K562 treated with DMSO at 1 percent for 24 hours (cell line): ENCODE data around the gene GTF2A2. TPM values are rescaled to one million over a fixed set of nuclear protein-coding genes. Genes with fewer than 3 reads are reported as not detected.

ENCODE experiments used
- total RNA-seq: library from RNA; unstranded; fragments of 300-600 nt; gene quantifications from 2 replicates; pipeline ENCODE4 v1.2.3, GENCODE V29; 2022; ENCODE audit warnings: low read depth; ENCODE audit not compliant: insufficient read depth

GTF2A2 gene
- 70.9 and 74.3 TPM in 2 replicates for total RNA-seq

GRCh38 chr15:59656897-59657634 is at the start of gene GTF2A2:
GTF2A2 (minus strand) TSS chr15:59657515; CDS start chr15:59652277, 5,238 bp downstream.

GRCh38 chr15:59688782-59689625 is 31.7 kb upstream of the GTF2A2 start, which contains the start of gene BNIP2:
BNIP2 (minus strand) TSS chr15:59689320; CDS start chr15:59682457, 6,863 bp downstream.

GRCh38 chr15:59611276-59612260 is 45.7 kb downstream of the GTF2A2 start, which contains the start of gene GCNT3:
GCNT3 (plus strand) TSS chr15:59611783; CDS start chr15:59618239, 6,456 bp downstream.

Other genes with a start within 250 kb of the GTF2A2 start
- not detected in 2 replicates for gene FAM81A, start 219.3 kb downstream of the GTF2A2 start, total RNA-seq
- 0.14 TPM in 1 of 2 replicates, not detected in the other for gene GCNT3, start 45.7 kb downstream of the GTF2A2 start, total RNA-seq
- 27.7 and 29.1 TPM in 2 replicates for gene BNIP2, start 31.8 kb upstream of the GTF2A2 start, total RNA-seq